Cardiac muscle cell (in vitro differentiated cells and primary cell): ENCODE data around the gene RAET1E. TPM values are rescaled to one million over a fixed set of nuclear protein-coding genes. Genes with fewer than 3 reads are reported as not detected.
A peak's percentile ranks its signal among the peaks of the same experiment; 100 is the strongest.
"Not testable (repeated sequence)": the region's sequence is repeated elsewhere in the genome, so short reads cannot be mapped to it uniquely, and the experiment has no call there.

ENCODE experiments used
- DNase-seq, 2 donors: peaks; one replicate each; pipeline versions ENCODE4 v3.0.0 to v3.0.0-alpha.2; 2010 to 2017; ENCODE audit warnings: low read depth in 1 of 2, low spot score in 1 of 2
- H3K27ac ChIP-seq: fragments of 200-600 bp; sonication (generic); 2 replicates; pipeline ENCODE4 v1.5.1; 2016
- H3K27me3 ChIP-seq: fragments of 200-600 bp; sonication (generic); 2 replicates; pipeline ENCODE4 v1.6.0; 2016; ENCODE audit warnings: control low read depth
- H3K36me3 ChIP-seq: fragments of 200-600 bp; sonication (generic); 2 replicates; pipeline ENCODE4 v1.5.1; 2016; ENCODE audit warnings: control low read depth
- H3K4me1 ChIP-seq: fragments of 200-600 bp; sonication (generic); 2 replicates; pipeline ENCODE4 v1.8.1; 2017; ENCODE audit warnings: low read depth, mild to moderate bottlenecking, mixed run types
- H3K4me3 ChIP-seq: fragments of 200-600 bp; sonication (generic); 2 replicates; pipeline ENCODE4 v1.5.1; 2016; ENCODE audit warnings: mild to moderate bottlenecking
- H3K9me3 ChIP-seq: fragments of 200-600 bp; sonication (generic); 2 replicates; pipeline ENCODE4 v1.5.1; 2017; ENCODE audit warnings: low read depth, mild to moderate bottlenecking, control low read depth
- polyA plus RNA-seq: library from polyadenylated mRNA; unstranded; fragments of >200 nt; fragmentation: Nextera tagmentation; extraction: Ambion mirVana; gene quantifications from 2 replicates; pipeline ENCODE4 v1.2.1, GENCODE V29; 2016
- total RNA-seq: library from RNA; depleted of rRNA; stranded (reverse); fragments of >200 nt; gene quantifications from 2 replicates; pipeline ENCODE4 v1.2.3, GENCODE V29; 2016
- TF ChIP-seq, protein P1 (sequence below): IDR thresholded peaks from 2 replicates; pipeline ENCODE4 v1.5.1; 2012; ENCODE audit warnings: low read depth, mild to moderate bottlenecking, low read length

Gene RAET1E
- total and polyA plus RNA-seq, 2 experiments from 2014 or later, result not detected

DNA sequence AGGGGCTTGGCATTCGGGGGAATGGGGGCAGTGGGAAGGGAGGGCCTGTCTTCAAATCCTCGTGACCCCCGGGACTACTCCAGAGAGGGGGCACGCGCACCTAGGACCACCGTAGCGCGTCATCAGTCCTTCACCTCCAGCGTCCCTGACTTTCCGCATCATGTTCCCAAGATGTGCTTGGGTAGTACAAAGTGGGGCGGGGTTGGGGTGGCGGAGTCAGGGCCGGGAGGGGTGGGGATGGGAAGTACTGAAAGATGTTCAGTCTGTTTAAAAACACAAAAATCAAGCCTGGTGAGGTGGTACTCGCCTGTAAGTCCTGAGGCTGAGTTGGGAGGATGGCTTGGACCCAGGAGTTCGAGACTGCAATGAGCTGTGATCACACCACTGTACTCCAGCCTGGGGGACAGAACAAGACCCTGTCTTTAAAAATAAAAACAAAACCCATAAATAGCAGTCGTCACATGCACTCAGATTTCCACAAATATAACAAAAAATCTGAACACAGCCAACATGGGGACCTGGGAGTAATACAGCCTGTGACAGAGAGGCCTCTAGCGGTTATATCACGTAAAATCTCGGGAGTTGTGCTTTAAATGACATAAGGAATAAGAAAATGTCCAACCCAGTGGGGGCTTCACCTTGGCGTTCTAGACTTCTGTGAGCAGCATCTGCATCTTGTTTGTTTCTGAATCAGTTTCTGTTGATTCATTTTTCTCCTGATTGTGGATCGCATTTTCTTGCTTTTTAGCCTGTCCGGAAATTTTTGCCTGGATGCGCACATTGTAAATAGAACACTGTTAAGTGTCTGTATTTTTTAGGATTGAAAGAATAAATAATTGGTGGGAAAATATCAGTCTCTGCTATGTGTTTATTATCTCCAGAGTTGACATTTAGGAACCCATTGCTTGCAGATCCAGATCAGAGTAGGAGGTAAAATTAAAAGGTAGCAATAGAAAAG, 33.1 kb downstream of the RAET1E start:
- Histone ChIP-seq H3K27me3 (peaks cover 13% of the 10 kb centered on the region), H3K9me3 (no peaks in the 10 kb centered on the region), H3K4me1 (no peaks in the 10 kb centered on the region), H3K36me3 (no peaks in the 10 kb centered on the region), H3K27ac (no peak overlapping the region), H3K4me3 (peak overlapping the region; percentile 63)
- DNase-seq, result peak; percentile 61 to 76
- TF ChIP-seq, protein P1, sequence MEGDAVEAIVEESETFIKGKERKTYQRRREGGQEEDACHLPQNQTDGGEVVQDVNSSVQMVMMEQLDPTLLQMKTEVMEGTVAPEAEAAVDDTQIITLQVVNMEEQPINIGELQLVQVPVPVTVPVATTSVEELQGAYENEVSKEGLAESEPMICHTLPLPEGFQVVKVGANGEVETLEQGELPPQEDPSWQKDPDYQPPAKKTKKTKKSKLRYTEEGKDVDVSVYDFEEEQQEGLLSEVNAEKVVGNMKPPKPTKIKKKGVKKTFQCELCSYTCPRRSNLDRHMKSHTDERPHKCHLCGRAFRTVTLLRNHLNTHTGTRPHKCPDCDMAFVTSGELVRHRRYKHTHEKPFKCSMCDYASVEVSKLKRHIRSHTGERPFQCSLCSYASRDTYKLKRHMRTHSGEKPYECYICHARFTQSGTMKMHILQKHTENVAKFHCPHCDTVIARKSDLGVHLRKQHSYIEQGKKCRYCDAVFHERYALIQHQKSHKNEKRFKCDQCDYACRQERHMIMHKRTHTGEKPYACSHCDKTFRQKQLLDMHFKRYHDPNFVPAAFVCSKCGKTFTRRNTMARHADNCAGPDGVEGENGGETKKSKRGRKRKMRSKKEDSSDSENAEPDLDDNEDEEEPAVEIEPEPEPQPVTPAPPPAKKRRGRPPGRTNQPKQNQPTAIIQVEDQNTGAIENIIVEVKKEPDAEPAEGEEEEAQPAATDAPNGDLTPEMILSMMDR, result peak; percentile 78

DNA sequence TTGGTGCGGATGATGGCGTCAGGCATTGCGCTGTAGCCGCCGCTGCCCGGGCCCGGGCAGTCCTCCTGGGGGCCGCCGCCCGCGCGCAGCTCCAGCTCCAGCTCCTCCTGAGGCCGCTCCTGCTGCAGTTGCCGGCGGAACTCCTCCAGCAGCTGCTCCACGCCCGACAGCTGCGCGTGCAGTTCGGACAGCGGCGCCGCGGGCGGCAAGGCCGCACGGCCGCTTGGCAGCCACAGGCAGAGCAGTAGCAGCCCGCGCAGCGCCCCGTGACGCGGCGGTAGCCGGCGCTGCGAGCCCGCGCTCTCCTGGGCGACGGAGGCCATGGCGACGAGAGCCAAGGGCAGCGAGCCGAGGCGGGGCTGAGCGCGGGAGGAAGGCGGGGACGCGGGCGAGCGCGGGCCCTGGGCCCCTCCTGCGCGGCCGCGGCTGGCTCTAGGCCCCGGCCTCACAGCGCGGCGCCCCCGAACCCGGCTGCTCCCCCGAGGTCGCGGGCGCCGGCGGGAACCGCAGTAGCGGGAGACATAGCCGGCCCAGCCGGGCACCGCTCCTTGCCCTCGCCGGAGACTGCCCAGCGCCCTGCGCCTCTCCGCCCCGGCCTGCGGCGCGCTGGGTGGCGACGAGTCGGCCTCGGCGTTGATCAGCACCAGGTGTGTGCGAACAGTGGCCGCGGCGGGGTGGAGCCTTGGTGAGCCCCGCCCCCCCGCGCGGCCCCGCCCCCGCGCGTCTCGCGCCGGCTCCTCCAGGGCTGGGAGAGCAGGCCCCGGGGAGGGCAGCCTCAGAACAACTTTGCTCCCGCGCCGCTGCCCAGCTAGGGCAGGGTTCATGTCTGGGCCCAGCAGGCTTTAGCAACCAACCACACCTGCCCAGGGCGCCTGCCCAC, 34.0 kb downstream of the RAET1E start, which contains the start of gene LRP11:
Gene LRP11 (minus strand): TSS at position 662 of the 880 bp plus-strand sequence. CDS start 339 bp downstream, at position 323.
- TF ChIP-seq, protein P1, result no peak
- Histone ChIP-seq H3K27me3 (peaks cover 13% of the 10 kb centered on the region), H3K4me3 (peak within 1 kb of the TSS; percentile 63), H3K9me3 (no peaks in the 10 kb centered on the region), H3K4me1 (no peaks in the 10 kb centered on the region), H3K27ac (peak within 1 kb of the TSS; percentile 18), H3K36me3 (no peaks in the 10 kb centered on the region)
- peak; percentile 85 to 92 for DNase-seq

DNA sequence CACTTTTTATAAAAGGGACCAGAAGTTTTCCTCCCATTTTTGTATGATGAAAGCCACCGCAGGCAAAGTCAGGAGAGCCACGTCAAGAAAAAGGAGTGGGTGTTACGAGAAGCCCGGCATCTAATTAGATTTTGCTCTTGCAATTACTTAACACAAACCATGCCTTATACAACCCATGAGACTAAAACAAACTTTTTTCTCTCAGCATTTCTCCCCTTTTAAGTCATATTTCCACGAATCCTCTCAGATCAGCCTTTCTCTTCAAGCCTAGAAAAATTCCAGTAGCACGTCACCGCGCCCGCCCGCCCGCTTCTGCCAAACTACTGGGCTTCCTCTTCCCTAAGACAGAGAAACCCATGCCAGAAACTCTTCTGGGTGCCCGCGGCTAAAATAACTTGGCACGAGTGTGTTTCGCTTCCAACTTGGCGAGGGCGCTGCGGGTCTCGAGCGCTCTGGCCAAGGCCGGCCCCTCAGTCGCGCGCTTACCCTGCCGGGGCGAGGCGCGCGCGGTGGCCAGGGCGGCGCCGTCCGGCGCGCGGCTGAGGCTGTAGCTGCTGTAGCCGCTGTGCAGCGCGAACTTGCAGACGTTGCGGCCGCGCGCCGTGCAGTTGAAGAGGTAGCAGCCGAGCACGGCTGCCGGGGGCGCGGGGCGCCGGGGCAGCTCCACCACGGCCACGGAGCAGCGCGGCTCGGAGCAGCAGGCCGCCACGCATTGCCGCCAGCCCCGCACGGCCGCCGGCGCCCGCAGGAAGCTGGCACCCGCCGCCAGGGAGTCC, 34.8 kb downstream of the RAET1E start:
- peak; percentile 76 to 81 for DNase-seq
- Histone ChIP-seq H3K4me1 (no peaks in the 10 kb centered on the region), H3K36me3 (no peaks in the 10 kb centered on the region), H3K27me3 (peaks cover 13% of the 10 kb centered on the region), H3K9me3 (no peaks in the 10 kb centered on the region), H3K4me3 (peak overlapping the region; percentile 63), H3K27ac (peak overlapping the region; percentile 18)
- TF ChIP-seq, protein P1, result no peak

DNA sequence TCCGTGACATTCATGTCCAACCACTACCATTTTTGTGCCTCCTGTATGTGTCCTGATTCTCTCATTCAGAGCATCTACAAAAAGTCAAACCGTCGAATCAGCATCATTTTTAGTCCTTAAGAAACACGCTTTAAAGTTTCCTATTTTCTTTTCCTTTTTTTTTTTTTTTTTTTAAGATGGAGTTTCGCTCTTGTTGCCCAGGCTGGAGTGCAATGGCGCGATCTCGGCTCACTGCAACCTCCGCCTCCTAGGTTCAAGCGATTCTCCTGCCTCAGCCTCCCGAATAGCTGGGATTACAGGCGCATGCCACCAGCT, 35.5 kb downstream of the RAET1E start:
- H3K27ac ChIP-seq, result not testable (repeated sequence)

DNA sequence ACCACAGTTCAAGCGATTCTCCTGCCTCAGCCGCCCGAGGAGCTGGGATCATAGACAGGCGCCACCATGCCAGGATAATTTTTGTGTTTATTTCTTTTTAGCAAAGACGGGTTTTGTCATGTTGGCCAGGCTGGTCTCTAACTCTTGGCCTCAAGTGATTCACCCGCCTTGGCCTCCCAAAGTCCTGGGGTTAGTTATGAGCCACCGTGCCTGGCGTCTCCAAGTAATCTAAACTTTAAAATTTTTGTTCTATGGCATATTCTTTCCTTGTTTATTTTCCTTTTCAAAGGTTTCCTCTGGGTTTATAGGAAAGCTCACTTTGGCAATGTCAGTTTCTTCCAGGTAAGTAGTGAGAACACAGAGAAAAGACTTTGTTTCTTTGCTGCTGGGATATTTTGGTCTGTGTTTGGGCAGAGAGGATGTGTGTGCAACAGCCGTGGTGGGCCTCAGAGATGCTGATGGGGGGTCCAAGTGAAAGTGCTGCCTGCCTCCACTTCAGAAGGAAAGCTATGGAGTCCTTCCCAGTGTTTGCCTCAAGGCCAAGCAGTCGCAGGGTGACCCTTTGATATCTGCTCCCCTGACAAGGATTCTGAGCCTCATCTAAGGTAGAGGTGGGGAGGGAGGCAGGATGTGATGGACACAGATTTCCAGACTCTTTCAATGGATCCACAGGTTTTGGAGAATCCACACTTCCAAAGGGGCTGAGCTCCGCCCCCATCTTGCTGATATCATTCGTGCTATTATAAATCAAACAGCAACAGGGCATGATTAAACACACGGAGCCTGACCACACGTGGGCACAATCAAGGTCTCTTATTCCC, 36.1 kb downstream of the RAET1E start:
- no peaks in the 10 kb centered on the region for H3K36me3 ChIP-seq
- H3K27ac ChIP-seq, result no peak overlapping the region
- no peak overlapping the region for H3K4me3 ChIP-seq
- TF ChIP-seq, protein P1, result no peak
- no peaks in the 10 kb centered on the region for H3K9me3 ChIP-seq
- no peaks in the 10 kb centered on the region for H3K4me1 ChIP-seq
- peaks cover 13% of the 10 kb centered on the region for H3K27me3 ChIP-seq
- no peak for DNase-seq

More for the DNA sequence above, 35.5 kb downstream of the RAET1E start:
- not testable (repeated sequence) for H3K36me3 ChIP-seq, H3K9me3 ChIP-seq, DNase-seq, H3K4me3 ChIP-seq, H3K4me1 ChIP-seq
- H3K27me3 ChIP-seq, result peaks cover 13% of the 10 kb centered on the region
